BJ (cell line): ENCODE data around the gene CALM3. TPM values are rescaled to one million over a fixed set of nuclear protein-coding genes. Genes with fewer than 3 reads are reported as not detected.

ENCODE experiments used
- CTCF ChIA-PET: fragments of 350-600 bp; formaldehyde crosslinking; extraction: SDS; loops from one replicate; lab custom pipeline; 2021; ENCODE audit warnings: antibody characterized with exemption, inconsistent platforms; lab: Yijun Ruan, JAX
- POLR2A ChIA-PET: fragments of 300-600 bp; sonication (Branson Sonifier 250); formaldehyde crosslinking; extraction: SDS; loops from one replicate; lab custom pipeline; 2021; ENCODE audit warnings: antibody characterized with exemption; lab: Charles Lee
- DNase-seq: peaks from one replicate; pipeline ENCODE4 v3.0.0-alpha.2; 2011; ENCODE audit warnings: low read depth
- H3K27me3 ChIP-seq: 2 replicates; pipeline ENCODE4 v1.6.0; 2011; ENCODE audit warnings: low read length; ENCODE audit not compliant: control insufficient read depth, insufficient read depth
- H3K36me3 ChIP-seq: 2 replicates; pipeline ENCODE4 v1.5.1; 2011; ENCODE audit warnings: low read length; ENCODE audit not compliant: control insufficient read depth, insufficient read depth
- H3K4me3 ChIP-seq: 2 replicates; pipeline ENCODE4 v1.5.1; 2011; ENCODE audit warnings: low read depth, mild to moderate bottlenecking, control low read depth, low read length
- CTCF ChIP-seq: IDR thresholded peaks from 2 replicates; pipeline ENCODE4 v1.5.1; 2011; ENCODE audit warnings: low read depth, mild to moderate bottlenecking, control low read depth, inconsistent platforms, low read length, moderate library complexity; ENCODE audit not compliant: insufficient read depth
- polyA plus RNA-seq: library from polyadenylated mRNA; depleted of rRNA; stranded (reverse); fragments of >200 nt; gene quantifications from 2 replicates; pipeline ENCODE4 v1.2.3, GENCODE V29; 2011

CALM3 gene
- polyA plus RNA-seq, 1 experiment, result 516 TPM

- CTCF ChIA-PET, result interaction anchor here (0.9 to 1.6 kb wide), 3 partner anchors 61 to 90 kb away, joined by 3 to 5 read pairs (median 4); no protein-coding TSS in a partner anchor
- TF ChIP-seq CTCF, result no peak
- H3K36me3 ChIP-seq, result no peaks in the 10 kb centered on the region
- POLR2A ChIA-PET, result no interaction called here
- H3K27me3 ChIP-seq, result peaks cover 1% of the 10 kb centered on the region; the same call in 1 of the 2 replicates
- no peak overlapping the region for H3K4me3 ChIP-seq
- DNase-seq, result no peak
Observed at GRCh38 chr19:46598372-46598917, 2.7 kb upstream of the CALM3 start.

GRCh38 chr19:46599716-46600373 is 1.3 kb upstream of the CALM3 start:
- TF ChIP-seq CTCF, result no peak
- CTCF ChIA-PET, result interaction anchor here (0.6 to 22.7 kb wide), 8 partner anchors 11 to 71 kb away, joined by 3 to 347 read pairs (median 4); partner anchors contain the start of genes DACT3 and GNG8
- DNase-seq, result no peak
- no peaks in the 10 kb centered on the region for H3K36me3 ChIP-seq
- H3K4me3 ChIP-seq, result peak overlapping the region; percentile 99
- peaks cover 1% of the 10 kb centered on the region; the same call in 1 of the 2 replicates for H3K27me3 ChIP-seq
- POLR2A ChIA-PET, result interaction anchor here (0.6 kb wide), 1 partner anchor 145 kb away, joined by 9 read pairs; no protein-coding TSS in a partner anchor

- TF ChIP-seq CTCF, result no peak
- DNase-seq, result peak; percentile 70
- ChIA-PET POLR2A (interaction anchor here (0.6 kb wide), 2 partner anchors 144 to 240 kb away, joined by 9 to 10 read pairs; no protein-coding TSS in a partner anchor), CTCF (interaction anchor here (0.6 to 22.7 kb wide), 12 partner anchors 12 to 128 kb away, joined by 3 to 347 read pairs (median 4); partner anchors contain the start of genes DACT3 and GNG8)
- Histone ChIP-seq H3K4me3 (peak overlapping the region; percentile 99), H3K36me3 (peaks cover under 1% of the 10 kb centered on the region), H3K27me3 (peaks cover 1% of the 10 kb centered on the region; the same call in 1 of the 2 replicates)
Observed at GRCh38 chr19:46600384-46601317, 479 bp upstream of the CALM3 start.

- ChIA-PET CTCF (interaction anchor here (0.9 to 22.7 kb wide), 6 partner anchors 12 to 89 kb away, joined by 3 to 347 read pairs (median 4); partner anchors contain the start of gene DACT3), POLR2A (no interaction called here)
- H3K27me3 ChIP-seq, result peaks cover 1% of the 10 kb centered on the region; the same call in 1 of the 2 replicates
- TF ChIP-seq CTCF, result no peak
- DNase-seq, result no peak
- peaks cover 16% of the 10 kb centered on the region for H3K36me3 ChIP-seq
- peak overlapping the region; percentile 99 for H3K4me3 ChIP-seq
Observed at GRCh38 chr19:46602392-46603194, 1.5 kb downstream of the CALM3 start.
